ENCODE results near the gene DNAH10. TPM values are rescaled to one million over a fixed set of nuclear protein-coding genes. Genes with fewer than 3 reads are reported as not detected.

The DNAH10 gene
- total RNA-seq, 6 experiments from 2014 or later = 0.19 to 1.1 (median 0.64) TPM

DNA sequence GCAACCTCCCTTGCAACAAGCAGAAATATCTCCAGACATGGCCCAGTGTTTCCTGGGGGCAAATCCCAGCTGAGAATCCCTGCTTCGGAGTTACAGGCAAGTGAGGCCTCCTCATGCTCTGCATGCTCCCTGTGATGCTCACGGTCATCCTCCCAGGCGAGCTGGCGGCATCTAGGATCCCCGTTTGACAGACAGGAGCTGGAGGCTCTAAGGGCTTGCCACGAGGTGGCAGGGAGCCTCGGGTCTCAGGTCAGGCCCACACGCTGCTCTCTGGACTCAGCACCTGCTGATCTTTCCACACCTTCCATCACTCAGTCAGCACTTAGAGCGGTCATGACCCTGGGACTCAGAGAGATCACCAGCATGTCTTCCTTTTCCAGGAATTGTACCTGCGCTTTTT lies 130.8 kb downstream of the DNAH10 start:
- no peak overlapping the region for H3K27ac Mint-ChIP-seq
- no peak for TF ChIP-seq CTCF (IDR thresholded peaks at IDR 0.05)
- peaks cover 28% of the 10 kb centered on the region for H3K4me1 Mint-ChIP-seq (ENCODE audit: low read depth)
- DNase-seq = no peak
- no peak overlapping the region for H3K4me3 Mint-ChIP-seq
- H3K27me3 Mint-ChIP-seq (ENCODE audit: insufficient read depth) = peaks cover 27% of the 10 kb centered on the region
- H3K36me3 Mint-ChIP-seq (ENCODE audit: low read depth) = no peaks in the 10 kb centered on the region
- no peaks in the 10 kb centered on the region for H3K9me3 Mint-ChIP-seq

GRCh38 chr12:123893276-123893675 lies 131.2 kb downstream of the DNAH10 start:
- TF ChIP-seq CTCF (IDR thresholded peaks at IDR 0.05) = no peak
- Mint-ChIP-seq H3K4me3 (no peak overlapping the region), H3K9me3 (no peaks in the 10 kb centered on the region), H3K4me1 (ENCODE audit: low read depth) (peaks cover 31% of the 10 kb centered on the region), H3K27me3 (ENCODE audit: insufficient read depth) (peaks cover 26% of the 10 kb centered on the region), H3K27ac (no peak overlapping the region), H3K36me3 (ENCODE audit: low read depth) (no peaks in the 10 kb centered on the region)
- DNase-seq = no peak

GRCh38 chr12:123894823-123895345 lies 132.8 kb downstream of the DNAH10 start:
- Mint-ChIP-seq H3K27me3 (ENCODE audit: insufficient read depth) (peaks cover 19% of the 10 kb centered on the region), H3K4me3 (no peak overlapping the region), H3K4me1 (ENCODE audit: low read depth) (peaks cover 31% of the 10 kb centered on the region), H3K36me3 (ENCODE audit: low read depth) (0 out of 2 replicates have a peak, but pooled peaks cover 4% of the 10 kb centered on the region), H3K9me3 (peaks cover 3% of the 10 kb centered on the region; the same call in 1 of the 2 replicates), H3K27ac (no peak overlapping the region)
- no peak for TF ChIP-seq CTCF (IDR thresholded peaks at IDR 0.05)
- DNase-seq = no peak

- peaks cover 3% of the 10 kb centered on the region; the same call in 1 of the 2 replicates for H3K9me3 Mint-ChIP-seq
- H3K27me3 Mint-ChIP-seq (ENCODE audit: insufficient read depth) = peaks cover 18% of the 10 kb centered on the region
- H3K4me1 Mint-ChIP-seq (ENCODE audit: low read depth) = peaks cover 31% of the 10 kb centered on the region
- H3K27ac Mint-ChIP-seq = no peak overlapping the region
- DNase-seq = no peak
- no peak for TF ChIP-seq CTCF (IDR thresholded peaks at IDR 0.05)
- no peak overlapping the region for H3K4me3 Mint-ChIP-seq
- H3K36me3 Mint-ChIP-seq (ENCODE audit: low read depth) = 0 out of 2 replicates have a peak, but pooled peaks cover 4% of the 10 kb centered on the region
These were observed 133.3 kb downstream of the DNAH10 start for GRCh38 chr12:123895451-123895850.

- peaks cover 30% of the 10 kb centered on the region for H3K4me1 Mint-ChIP-seq (ENCODE audit: low read depth)
- H3K36me3 Mint-ChIP-seq (ENCODE audit: low read depth) = 0 out of 2 replicates have a peak, but pooled peaks cover 4% of the 10 kb centered on the region
- peak; percentile 43 for DNase-seq
- peaks cover 10% of the 10 kb centered on the region for H3K27me3 Mint-ChIP-seq (ENCODE audit: insufficient read depth)
- H3K4me3 Mint-ChIP-seq = peak overlapping the region; percentile 89
- H3K27ac Mint-ChIP-seq = peak overlapping the region; percentile 95
- TF ChIP-seq CTCF (IDR thresholded peaks at IDR 0.05) = no peak
- peaks cover 3% of the 10 kb centered on the region; the same call in 1 of the 2 replicates for H3K9me3 Mint-ChIP-seq
These were observed 134.7 kb downstream of the DNAH10 start for GRCh38 chr12:123896767-123897166.
